CD4-positive, alpha-beta T cell treated with Interleukin-10 for 1 hour (primary cell): Measurements from ENCODE around the gene HDAC4.

Experiments
- DNase-seq: peaks from one replicate; pipeline ENCODE4 v3.0.0-alpha.2; 2020

The HDAC4 gene

GRCh38 chr2:239276851-239277250 lies 124.0 kb downstream of the HDAC4 start:
- DNase-seq, result no peak

- DNase-seq, result no peak
These were observed 124.7 kb downstream of the HDAC4 start for GRCh38 chr2:239275847-239276831.

- peak; percentile 88 for DNase-seq
These were observed 125.7 kb downstream of the HDAC4 start for GRCh38 chr2:239275044-239275685.

- DNase-seq, result peak; percentile 43
These were observed 126.3 kb downstream of the HDAC4 start for GRCh38 chr2:239274391-239275043.

DNA sequence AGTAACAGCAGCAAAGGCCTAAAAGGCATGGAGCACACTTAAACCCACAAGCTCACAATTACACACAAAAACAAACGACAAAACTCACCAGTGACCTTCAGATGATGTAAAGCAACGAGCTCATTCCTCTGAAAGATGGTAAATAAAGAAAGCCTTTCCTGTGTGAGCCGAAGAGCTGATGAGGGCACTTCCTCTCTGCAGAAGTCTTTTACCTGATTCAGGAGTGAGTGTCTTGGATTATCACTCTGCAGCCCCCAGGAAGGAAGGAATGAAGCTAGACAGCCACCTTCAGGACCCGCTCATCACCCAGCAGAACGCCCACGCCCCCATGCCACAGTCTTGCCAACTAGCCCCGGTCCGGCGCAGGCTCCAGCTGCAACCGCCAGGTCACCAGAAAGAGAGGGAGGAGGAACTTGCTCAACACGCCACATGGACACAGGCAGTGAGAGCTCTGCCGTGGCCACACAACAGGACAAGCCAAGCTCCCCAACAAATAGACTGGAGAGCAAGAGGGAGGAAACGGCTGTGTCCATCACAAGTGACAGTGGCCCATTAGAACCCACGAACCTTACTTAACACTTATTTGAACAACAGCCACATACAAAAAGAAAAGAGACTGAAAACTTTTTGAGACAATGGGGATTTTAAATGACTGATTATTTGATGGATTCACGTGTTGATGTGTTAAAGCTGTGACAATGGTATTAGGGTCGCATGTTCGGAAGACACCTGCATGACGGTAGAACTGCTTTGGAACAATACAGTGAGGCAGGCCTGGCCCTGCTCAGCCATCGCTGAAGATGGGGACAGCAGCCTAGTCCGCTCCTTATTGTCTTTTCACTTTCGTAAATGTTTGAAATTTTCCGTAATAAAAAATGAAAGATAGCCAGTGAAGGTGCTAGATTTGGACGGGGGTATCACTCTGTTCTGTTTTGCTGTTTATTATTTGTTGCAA lies 127.3 kb downstream of the HDAC4 start:
- DNase-seq, result no peak

DNA sequence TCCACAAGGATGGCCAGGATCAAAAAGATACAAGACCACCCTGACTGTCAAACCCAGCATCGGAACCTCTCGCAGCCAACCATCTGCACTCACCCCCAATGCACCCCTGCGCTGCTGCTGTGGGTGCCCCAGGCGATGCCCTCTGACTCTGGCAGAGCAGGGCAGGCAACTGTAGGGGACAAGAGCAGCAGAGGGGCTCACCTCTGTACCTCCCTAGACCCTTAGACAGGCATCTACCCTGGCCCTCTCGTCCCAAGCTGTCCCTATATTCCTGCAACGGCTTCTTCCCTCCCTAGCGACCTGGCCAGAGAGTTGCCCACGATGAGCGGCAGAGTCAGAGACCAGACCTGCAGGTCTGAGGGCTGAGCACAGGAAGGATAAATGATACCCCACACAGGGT lies 128.2 kb downstream of the HDAC4 start:
- no peak for DNase-seq

- DNase-seq, result no peak
These were observed 128.9 kb downstream of the HDAC4 start for GRCh38 chr2:239271882-239272281.

- DNase-seq, result no peak
These were observed 129.3 kb downstream of the HDAC4 start for GRCh38 chr2:239271471-239271870.

GRCh38 chr2:239269916-239270315 lies 130.9 kb downstream of the HDAC4 start:
- no peak for DNase-seq

DNA sequence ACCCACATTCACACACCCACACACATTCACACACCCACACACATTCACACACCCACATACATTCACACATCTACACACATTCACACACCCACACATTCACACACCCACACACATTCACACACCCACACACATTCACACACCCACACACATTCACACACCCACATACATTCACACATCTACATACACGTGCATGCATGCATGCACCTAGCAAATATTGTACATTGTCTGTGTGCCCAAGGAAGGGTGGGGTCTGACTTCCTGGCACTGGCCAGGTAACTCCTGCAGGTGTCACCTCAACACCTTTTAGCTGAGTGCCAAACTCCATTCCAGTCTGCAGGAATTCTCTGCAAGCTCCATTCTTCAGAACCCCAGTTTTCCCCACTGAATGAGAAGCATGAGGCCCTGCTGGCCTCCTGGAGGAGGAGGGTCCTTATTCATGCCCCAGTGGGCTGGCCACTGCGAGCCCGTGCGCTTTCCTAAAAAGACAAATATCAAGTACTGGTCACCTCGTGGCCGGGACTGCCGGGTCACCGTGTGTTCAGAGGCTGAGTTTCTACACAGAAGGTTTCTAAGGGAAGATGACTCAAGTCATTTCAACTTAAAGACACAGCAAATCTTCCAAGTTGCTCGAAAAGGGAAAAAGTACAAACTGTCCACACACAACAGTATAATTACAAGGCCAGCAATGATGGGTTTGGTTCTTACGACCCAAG lies 131.5 kb downstream of the HDAC4 start:
- no peak for DNase-seq

DNA sequence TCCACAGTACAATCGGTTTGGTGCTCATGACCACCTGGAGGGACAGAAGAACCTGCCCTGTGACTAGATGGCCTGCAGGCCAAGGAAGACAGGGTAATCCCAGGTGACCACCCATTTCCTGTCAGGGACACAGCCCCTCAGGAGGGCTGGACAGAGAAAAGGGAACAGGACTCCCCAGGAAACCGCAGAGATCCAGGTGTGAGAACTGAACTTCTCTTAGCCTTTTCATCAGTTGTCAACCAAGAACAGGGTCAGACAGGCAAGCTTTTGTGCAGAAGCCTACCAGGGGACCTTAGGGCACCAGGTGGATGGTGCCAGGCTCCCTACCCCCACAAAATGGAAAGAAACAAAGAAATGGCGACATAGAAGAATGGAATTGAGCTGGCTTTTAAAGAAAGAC lies 132.3 kb downstream of the HDAC4 start:
- no peak for DNase-seq

- DNase-seq, result no peak
These were observed 132.7 kb downstream of the HDAC4 start for GRCh38 chr2:239268082-239268481.

- peak; percentile 95 for DNase-seq
These were observed 133.4 kb downstream of the HDAC4 start for GRCh38 chr2:239267288-239267951.

DNA sequence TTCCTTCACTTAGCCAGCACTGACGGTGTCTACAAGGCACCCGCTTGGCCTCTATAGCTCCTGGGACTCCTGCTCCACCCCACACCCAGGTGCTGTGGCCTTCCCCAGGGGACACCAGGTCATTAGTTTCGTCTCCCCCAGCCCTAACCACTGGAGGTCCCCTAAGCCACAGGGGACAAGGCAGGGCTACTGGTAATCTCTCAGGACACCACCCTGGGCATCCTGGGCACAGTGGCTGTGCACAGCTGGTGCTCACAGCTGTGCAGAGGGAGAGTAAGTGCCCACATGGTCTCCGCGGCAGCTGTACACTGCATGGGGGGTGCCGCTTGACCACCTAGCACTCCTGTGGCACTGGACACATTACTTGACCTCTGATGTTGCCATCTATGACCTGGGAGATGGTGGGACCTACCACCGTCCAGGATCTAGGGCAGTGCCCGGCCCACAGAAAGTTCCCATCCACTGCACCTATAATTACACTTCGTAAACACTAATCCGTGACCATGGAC lies 134.0 kb downstream of the HDAC4 start:
- DNase-seq, result no peak

DNA sequence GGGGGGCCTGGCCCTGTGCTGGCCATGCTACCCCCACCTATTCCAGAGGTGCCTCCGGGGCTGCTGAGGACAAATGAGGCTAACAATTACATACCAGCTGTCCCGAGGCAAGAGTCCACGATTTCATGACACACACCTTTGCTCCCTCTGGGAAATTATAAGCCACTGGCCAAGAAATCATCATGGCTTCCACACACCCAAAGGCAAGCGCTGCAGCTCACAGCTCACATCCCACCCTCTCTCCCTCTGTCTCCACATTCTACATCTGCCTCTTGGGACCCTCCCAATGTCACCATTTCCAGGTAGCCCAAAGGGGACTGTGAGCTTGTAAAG lies 134.4 kb downstream of the HDAC4 start:
- DNase-seq, result no peak

- DNase-seq, result no peak
These were observed 135.0 kb downstream of the HDAC4 start for GRCh38 chr2:239265681-239266433.

GRCh38 chr2:239264838-239265651 lies 135.8 kb downstream of the HDAC4 start:
- DNase-seq, result peak; percentile 90

GRCh38 chr2:239264492-239264837 lies 136.4 kb downstream of the HDAC4 start:
- peak; percentile 23 for DNase-seq

GRCh38 chr2:239263669-239264491 lies 136.9 kb downstream of the HDAC4 start:
- DNase-seq, result no peak
